Caco-2 (cell line): ENCODE measurements around the gene ATP11C. TPM values are rescaled to one million over a fixed set of nuclear protein-coding genes. Genes with fewer than 3 reads are reported as not detected.

Experiments used
- BruUV-seq: library from RNA; stranded (reverse); fragments of 400-500 nt; replicated peaks from 2 replicates; lab custom pipeline; 2021; lab: Mats Ljungman, UMichigan
- CTCF ChIA-PET: fragments of 300-600 bp; sonication (Branson Sonifier 250); formaldehyde crosslinking; loops from one replicate; lab custom pipeline; 2022; ENCODE audit warnings: antibody characterized with exemption; lab: Charles Lee
- POLR2A ChIA-PET: fragments of 300-600 bp; sonication (Branson Sonifier 250); formaldehyde crosslinking; loops from one replicate; lab custom pipeline; 2022; ENCODE audit warnings: antibody characterized with exemption; lab: Charles Lee
- DNase-seq, 2 experiments: peaks; one replicate each; pipeline versions ENCODE4 v3.0.0 to v3.0.0-alpha.2; 2020 to 2022
- H3K27me3 ChIP-seq: replicated peaks from 2 replicates; pipeline ENCODE4 v1.6.0; 2011; ENCODE audit warnings: low read length; ENCODE audit not compliant: control insufficient read depth, insufficient read depth
- H3K36me3 ChIP-seq: 2 replicates; pipeline ENCODE4 v1.5.1; 2011; ENCODE audit warnings: low read length; ENCODE audit not compliant: control insufficient read depth, insufficient read depth
- H3K4me1 ChIP-seq: fragments of 250-450 bp; sonication (Bioruptor Pico); 2 replicates; pipeline ENCODE4 v1.5.1; 2020; ENCODE audit warnings: mild to moderate bottlenecking
- H3K4me3 ChIP-seq: 2 replicates; pipeline ENCODE4 v1.5.1; 2011; ENCODE audit warnings: low read depth, mild to moderate bottlenecking, control low read depth, low read length
- H3K9me3 ChIP-seq: fragments of 250-450 bp; sonication (Bioruptor Pico); 2 replicates; pipeline ENCODE4 v1.5.1; 2020; ENCODE audit warnings: mild to moderate bottlenecking, moderate library complexity
- H3K27ac Mint-ChIP-seq: one replicate; pipeline ENCODE4 v1.8.0; 2022; ENCODE audit warnings: mixed read lengths; ENCODE audit not compliant: unreplicated experiment
- H3K27me3 Mint-ChIP-seq: one replicate; pipeline ENCODE4 v1.8.0; 2022; ENCODE audit warnings: mixed read lengths; ENCODE audit not compliant: insufficient read depth, unreplicated experiment
- H3K36me3 Mint-ChIP-seq: one replicate; pipeline ENCODE4 v1.8.0; 2022; ENCODE audit warnings: mild to moderate bottlenecking, mixed read lengths; ENCODE audit not compliant: insufficient read depth, unreplicated experiment
- H3K4me1 Mint-ChIP-seq: one replicate; pipeline ENCODE4 v1.8.0; 2022; ENCODE audit warnings: low read depth, mixed read lengths; ENCODE audit not compliant: unreplicated experiment
- H3K4me3 Mint-ChIP-seq: one replicate; pipeline ENCODE4 v1.8.0; 2022; ENCODE audit warnings: mild to moderate bottlenecking, moderate library complexity, mixed read lengths; ENCODE audit not compliant: unreplicated experiment
- H3K9me3 Mint-ChIP-seq: one replicate; pipeline ENCODE4 v1.8.0; 2022; ENCODE audit warnings: mixed read lengths; ENCODE audit not compliant: unreplicated experiment
- intact Hi-C: fragments of 100-400 bp; cut with micrococcal nuclease; formaldehyde crosslinking; loops from one replicate; pipeline ENCODE4 v1.10.0; 2022; ENCODE audit not compliant: unreplicated experiment
- total RNA-seq: library from RNA; stranded (reverse); gene quantifications from 2 replicates; pipeline ENCODE4 v1.2.3, GENCODE V29; 2022
- TF ChIP-seq, protein P1 (sequence below), 2 experiments: fragments of 200-600 bp in 1 of 2; IDR thresholded peaks; 1 replicate in 1 of 2; 2 replicates in 1 of 2; pipeline versions ENCODE4 v1.5.1 to v1.8.0; 2011 to 2022; ENCODE audit warnings: antibody characterized with exemption in 1 of 2, control low read depth in 1 of 2, inconsistent platforms in 1 of 2, low read depth in 1 of 2, low read length in 1 of 2, mild to moderate bottlenecking in 1 of 2, moderate library complexity in 1 of 2; ENCODE audit not compliant: insufficient read depth in 1 of 2, severe bottlenecking in 1 of 2, unreplicated experiment in 1 of 2

The ATP11C gene
- total RNA-seq, 1 experiment from 2014 or later: 12.2 TPM

DNA sequence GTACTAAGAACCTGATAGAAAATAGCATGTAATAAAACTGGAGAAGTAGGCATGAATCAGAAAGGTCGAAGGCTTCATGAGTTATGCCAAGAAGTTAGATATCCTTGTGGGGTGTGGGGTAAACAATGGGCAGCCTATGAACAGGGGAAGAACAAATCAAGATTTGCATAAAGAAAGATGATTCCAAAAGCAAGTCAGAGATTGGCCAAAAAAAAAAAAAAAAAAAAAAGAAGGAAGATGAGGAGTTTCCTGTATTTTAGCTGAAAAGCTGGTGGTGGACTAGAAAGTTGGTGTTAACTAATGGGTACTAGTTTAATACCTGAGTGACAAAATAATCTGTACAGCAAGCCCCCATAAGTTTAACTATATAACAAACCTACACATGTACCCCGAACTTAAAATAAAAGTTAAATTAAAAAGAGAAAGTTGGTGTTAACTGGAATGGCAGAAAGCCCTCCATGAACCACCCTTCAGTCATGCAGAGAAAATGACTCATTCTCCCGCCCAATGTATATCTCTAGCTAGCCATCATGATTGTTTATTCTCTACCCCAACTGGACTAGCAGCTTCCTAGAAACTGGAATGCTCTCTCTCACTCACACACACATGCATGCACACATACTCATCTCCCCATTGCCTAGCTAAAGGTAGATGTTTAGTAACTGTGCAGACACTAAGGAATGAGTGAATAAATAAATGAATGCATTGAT is 41.7 kb downstream of the ATP11C start:
- no peak for DNase-seq
- no peak overlapping the region for H3K4me3 ChIP-seq
- POLR2A ChIA-PET: no interaction called here

DNA sequence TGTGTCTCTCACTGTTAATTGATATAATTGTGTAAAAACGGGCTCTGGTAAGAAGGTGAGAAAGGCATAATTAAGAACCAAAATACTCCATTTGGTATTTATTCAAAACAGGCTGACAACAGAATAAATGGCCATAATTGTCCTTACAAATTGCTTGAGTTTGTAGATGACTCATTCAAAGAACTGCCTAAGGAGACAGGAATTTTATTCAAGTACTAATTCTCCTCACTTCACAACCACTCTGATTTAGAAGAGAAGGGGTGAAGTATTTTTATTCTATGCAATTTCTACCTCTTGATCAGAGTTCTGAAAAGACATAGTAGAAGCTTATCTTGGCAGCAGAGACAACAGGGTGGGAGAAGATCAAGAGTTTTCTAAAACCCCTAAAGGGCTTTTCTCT is 43.1 kb downstream of the ATP11C start:
- H3K36me3 ChIP-seq: no peaks in the 10 kb centered on the region
- Mint-ChIP-seq H3K9me3 (no peaks in the 10 kb centered on the region), H3K4me1 (peaks cover 9% of the 10 kb centered on the region), H3K36me3 (no peaks in the 10 kb centered on the region), H3K27me3 (no peaks in the 10 kb centered on the region), H3K4me3 (no peak overlapping the region), H3K27ac (no peak overlapping the region)
- no peak overlapping the region for H3K4me3 ChIP-seq
- no peaks in the 10 kb centered on the region for H3K9me3 ChIP-seq
- CTCF ChIA-PET: no interaction called here
- POLR2A ChIA-PET: no interaction called here
- intact Hi-C loops: no loop called here
- no peaks in the 10 kb centered on the region for H3K4me1 ChIP-seq
- DNase-seq: no peak
- no peaks in the 10 kb centered on the region for H3K27me3 ChIP-seq
- no TSS peak for BruUV-seq
- TF ChIP-seq, protein P1, sequence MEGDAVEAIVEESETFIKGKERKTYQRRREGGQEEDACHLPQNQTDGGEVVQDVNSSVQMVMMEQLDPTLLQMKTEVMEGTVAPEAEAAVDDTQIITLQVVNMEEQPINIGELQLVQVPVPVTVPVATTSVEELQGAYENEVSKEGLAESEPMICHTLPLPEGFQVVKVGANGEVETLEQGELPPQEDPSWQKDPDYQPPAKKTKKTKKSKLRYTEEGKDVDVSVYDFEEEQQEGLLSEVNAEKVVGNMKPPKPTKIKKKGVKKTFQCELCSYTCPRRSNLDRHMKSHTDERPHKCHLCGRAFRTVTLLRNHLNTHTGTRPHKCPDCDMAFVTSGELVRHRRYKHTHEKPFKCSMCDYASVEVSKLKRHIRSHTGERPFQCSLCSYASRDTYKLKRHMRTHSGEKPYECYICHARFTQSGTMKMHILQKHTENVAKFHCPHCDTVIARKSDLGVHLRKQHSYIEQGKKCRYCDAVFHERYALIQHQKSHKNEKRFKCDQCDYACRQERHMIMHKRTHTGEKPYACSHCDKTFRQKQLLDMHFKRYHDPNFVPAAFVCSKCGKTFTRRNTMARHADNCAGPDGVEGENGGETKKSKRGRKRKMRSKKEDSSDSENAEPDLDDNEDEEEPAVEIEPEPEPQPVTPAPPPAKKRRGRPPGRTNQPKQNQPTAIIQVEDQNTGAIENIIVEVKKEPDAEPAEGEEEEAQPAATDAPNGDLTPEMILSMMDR (IDR thresholded peaks at IDR 0.05; ENCODE audit: insufficient read depth in 1 of 2, low read depth in 1 of 2, low read length in 1 of 2, severe bottlenecking in 1 of 2, unreplicated experiment in 1 of 2): no peak

More for the DNA sequence above, 41.7 kb downstream of the ATP11C start:
- no peaks in the 10 kb centered on the region for H3K36me3 Mint-ChIP-seq
- H3K9me3 Mint-ChIP-seq: no peaks in the 10 kb centered on the region
- H3K27ac Mint-ChIP-seq: no peak overlapping the region
- TF ChIP-seq, protein P1 (IDR thresholded peaks at IDR 0.05; ENCODE audit: insufficient read depth in 1 of 2, low read depth in 1 of 2, low read length in 1 of 2, severe bottlenecking in 1 of 2, unreplicated experiment in 1 of 2): no peak
- intact Hi-C loops: no loop called here
- H3K4me3 Mint-ChIP-seq: no peak overlapping the region
- H3K27me3 Mint-ChIP-seq: no peaks in the 10 kb centered on the region
- peaks cover 9% of the 10 kb centered on the region for H3K4me1 Mint-ChIP-seq
- Histone ChIP-seq H3K27me3 (no peaks in the 10 kb centered on the region), H3K9me3 (no peaks in the 10 kb centered on the region), H3K4me1 (no peaks in the 10 kb centered on the region), H3K36me3 (no peaks in the 10 kb centered on the region)
- CTCF ChIA-PET: no interaction called here
- BruUV-seq: no TSS peak

DNA sequence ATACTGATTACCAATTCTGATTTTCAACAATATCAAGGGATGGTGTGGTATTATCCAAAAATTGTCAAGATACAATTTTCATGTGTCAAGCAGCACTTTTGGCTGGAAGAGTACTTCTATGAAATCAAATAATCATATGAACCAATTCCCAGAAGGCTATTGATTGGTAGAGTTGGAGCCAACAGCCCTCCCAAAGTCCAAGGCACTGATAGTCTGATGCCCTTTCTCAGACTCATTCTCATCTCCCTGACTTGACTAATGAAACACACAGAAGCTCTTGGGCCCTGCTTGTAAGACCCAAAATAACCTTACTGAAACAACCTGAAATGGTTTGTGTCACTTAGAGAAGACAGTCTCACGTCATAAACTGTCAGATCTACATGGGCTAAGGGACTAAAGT is 48.9 kb downstream of the ATP11C start:
- intact Hi-C loops: no loop called here
- Mint-ChIP-seq H3K27ac (no peak overlapping the region), H3K36me3 (no peaks in the 10 kb centered on the region), H3K4me3 (no peak overlapping the region), H3K9me3 (no peaks in the 10 kb centered on the region), H3K4me1 (no peaks in the 10 kb centered on the region), H3K27me3 (no peaks in the 10 kb centered on the region)
- no peak overlapping the region for H3K4me3 ChIP-seq
- CTCF ChIA-PET: no interaction called here
- no peaks in the 10 kb centered on the region for H3K9me3 ChIP-seq
- H3K27me3 ChIP-seq: no peaks in the 10 kb centered on the region
- TF ChIP-seq, protein P1 (IDR thresholded peaks at IDR 0.05; ENCODE audit: insufficient read depth in 1 of 2, low read depth in 1 of 2, low read length in 1 of 2, severe bottlenecking in 1 of 2, unreplicated experiment in 1 of 2): no peak
- no peaks in the 10 kb centered on the region for H3K4me1 ChIP-seq
- BruUV-seq: no TSS peak
- POLR2A ChIA-PET: no interaction called here
- DNase-seq: no peak
- no peaks in the 10 kb centered on the region for H3K36me3 ChIP-seq
